Skeletal muscle tissue (tissue), 4 donors: ENCODE results near the gene CNFN. TPM values are rescaled to one million over a fixed set of nuclear protein-coding genes. Genes with fewer than 3 reads are reported as not detected.

ENCODE experiments used
- H3K27ac ChIP-seq: one replicate; pipeline ENCODE4 v1.7.0; 2013; ENCODE audit warnings: mild to moderate bottlenecking, low read depth, low read length, inconsistent platforms
- H3K27me3 ChIP-seq, 3 donors: one replicate each; pipeline ENCODE4 v1.7.0; 2013; ENCODE audit warnings: low read length in 3 of 3; ENCODE audit not compliant: control insufficient read depth in 3 of 3, insufficient read depth in 3 of 3
- H3K36me3 ChIP-seq, 3 donors: one replicate each; pipeline ENCODE4 v1.7.0; 2013; ENCODE audit warnings: low read length in 3 of 3; ENCODE audit not compliant: control insufficient read depth in 3 of 3, insufficient read depth in 3 of 3
- H3K4me1 ChIP-seq, 3 donors: one replicate each; pipeline ENCODE4 v1.7.0; 2013; ENCODE audit warnings: low read length in 3 of 3, mild to moderate bottlenecking in 3 of 3; ENCODE audit not compliant: control insufficient read depth in 3 of 3, insufficient read depth in 3 of 3
- H3K4me3 ChIP-seq, 3 donors: one replicate each; pipeline ENCODE4 v1.7.0; 2013; ENCODE audit warnings: low read length in 3 of 3
- H3K9ac ChIP-seq, 3 donors: one replicate each; pipeline ENCODE4 v1.7.0; 2013; ENCODE audit warnings: low read length in 3 of 3, mild to moderate bottlenecking in 3 of 3, moderate library complexity in 2 of 3, low read depth in 1 of 3
- H3K9me3 ChIP-seq, 3 donors: one replicate each; pipeline ENCODE4 v1.7.0; 2013; ENCODE audit warnings: low read length in 3 of 3; ENCODE audit not compliant: control insufficient read depth in 3 of 3
- total RNA-seq: library from RNA; depleted of rRNA; stranded (reverse); fragments of >200 nt; gene quantifications from one replicate; pipeline ENCODE4 v1.2.3, GENCODE V29; 2014
- donor health status: Osteomylitis.

Gene CNFN
- total RNA-seq, 1 donor from 2014 or later: not detected

DNA sequence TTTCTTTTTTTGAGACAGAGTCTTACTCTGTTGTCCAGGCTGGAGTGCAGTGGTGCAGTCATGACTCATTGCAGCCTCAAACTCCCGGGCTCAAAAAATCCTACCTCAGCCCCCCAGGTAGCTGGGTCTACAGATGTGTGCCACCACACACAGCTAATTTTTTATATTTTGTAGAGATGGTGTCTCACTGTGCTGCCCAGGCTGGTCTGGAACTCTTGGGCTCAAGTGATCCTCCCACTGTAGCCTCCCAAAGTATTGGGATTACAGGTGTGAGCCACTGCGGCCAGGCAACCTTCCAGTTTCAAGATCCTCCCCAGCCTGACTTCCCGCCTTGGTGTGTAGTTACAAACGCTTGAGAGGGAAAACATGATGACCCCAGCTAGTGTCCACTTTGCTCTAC lies 22.2 kb downstream of the CNFN start:
- Histone ChIP-seq H3K36me3 (peaks cover 16 to 25% (median 22%) of the 10 kb centered on the region in 3 donors), H3K9me3 (peaks cover 0 to 3% (median 0%) of the 10 kb centered on the region in 3 donors), H3K4me1 (peaks cover 16 to 33% (median 17%) of the 10 kb centered on the region in 3 donors), H3K27me3 (no peaks in the 10 kb centered on the region), H3K27ac (no peak overlapping the region), H3K4me3 (no peak overlapping the region), H3K9ac (no peak overlapping the region)

DNA sequence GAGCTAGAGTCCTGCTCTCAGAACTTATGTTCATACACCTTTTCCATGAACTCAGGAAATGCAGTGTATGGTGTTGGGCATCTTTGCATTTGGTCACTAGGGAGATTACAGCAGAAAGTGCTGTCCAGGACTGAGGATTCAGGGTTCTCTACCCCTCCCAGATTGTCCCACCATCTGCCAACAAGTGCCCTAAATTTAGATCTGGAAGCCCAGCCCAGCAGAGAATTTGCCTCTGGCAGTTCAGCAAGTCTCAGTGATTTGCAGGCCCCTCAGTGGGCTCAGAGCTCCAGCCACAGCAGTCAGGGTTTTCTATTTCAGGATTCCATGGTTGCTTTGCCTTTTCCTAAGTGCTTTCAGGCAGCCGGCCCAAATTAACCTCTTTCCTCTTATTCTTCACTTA lies 23.4 kb downstream of the CNFN start:
- H3K9me3 ChIP-seq: peaks cover 0 to 3% (median 0%) of the 10 kb centered on the region in 3 donors
- peaks cover 16 to 33% (median 17%) of the 10 kb centered on the region in 3 donors for H3K4me1 ChIP-seq
- H3K27me3 ChIP-seq: no peaks in the 10 kb centered on the region
- no peak overlapping the region for H3K9ac ChIP-seq
- peaks cover 22 to 31% (median 31%) of the 10 kb centered on the region in 3 donors for H3K36me3 ChIP-seq
- no peak overlapping the region for H3K4me3 ChIP-seq
- H3K27ac ChIP-seq: no peak overlapping the region

DNA sequence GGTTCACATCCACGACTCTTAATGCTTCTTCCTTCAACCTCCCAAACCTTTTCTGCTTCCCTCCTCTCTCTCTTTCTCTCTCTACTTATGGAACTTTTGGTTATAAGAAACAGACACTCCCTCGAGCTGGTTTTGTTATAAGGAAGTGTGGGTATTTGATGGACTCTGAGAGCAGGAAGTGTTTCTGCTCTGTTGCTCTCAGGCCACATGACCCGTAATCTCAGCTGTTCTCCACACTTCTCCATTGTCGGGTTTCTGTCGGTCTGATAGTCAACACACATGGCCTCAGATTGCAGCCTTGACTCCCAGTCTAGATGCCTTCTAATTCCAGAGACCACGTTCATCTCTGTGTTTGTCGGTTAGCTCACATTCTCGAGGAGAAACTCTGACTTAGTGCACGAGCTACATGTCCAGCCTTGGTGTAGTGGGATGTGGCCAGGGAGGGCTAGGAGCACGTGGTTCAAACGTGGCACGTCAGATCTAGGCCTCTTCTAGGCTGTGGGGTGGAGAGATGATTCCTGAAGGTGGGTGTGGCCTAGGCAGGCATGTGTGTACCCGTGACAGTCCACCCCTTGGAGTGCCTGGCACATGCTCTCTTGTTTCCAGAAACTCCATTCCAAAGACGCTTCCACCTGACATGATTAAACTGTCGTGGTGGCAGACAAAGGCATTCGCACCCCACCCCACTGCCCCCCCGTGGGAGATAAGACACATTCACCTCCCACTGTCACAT lies 26.3 kb downstream of the CNFN start:
- Histone ChIP-seq H3K27ac (no peak overlapping the region), H3K36me3 (peaks cover 25 to 37% (median 36%) of the 10 kb centered on the region in 3 donors), H3K4me3 (no peak overlapping the region)

DNA sequence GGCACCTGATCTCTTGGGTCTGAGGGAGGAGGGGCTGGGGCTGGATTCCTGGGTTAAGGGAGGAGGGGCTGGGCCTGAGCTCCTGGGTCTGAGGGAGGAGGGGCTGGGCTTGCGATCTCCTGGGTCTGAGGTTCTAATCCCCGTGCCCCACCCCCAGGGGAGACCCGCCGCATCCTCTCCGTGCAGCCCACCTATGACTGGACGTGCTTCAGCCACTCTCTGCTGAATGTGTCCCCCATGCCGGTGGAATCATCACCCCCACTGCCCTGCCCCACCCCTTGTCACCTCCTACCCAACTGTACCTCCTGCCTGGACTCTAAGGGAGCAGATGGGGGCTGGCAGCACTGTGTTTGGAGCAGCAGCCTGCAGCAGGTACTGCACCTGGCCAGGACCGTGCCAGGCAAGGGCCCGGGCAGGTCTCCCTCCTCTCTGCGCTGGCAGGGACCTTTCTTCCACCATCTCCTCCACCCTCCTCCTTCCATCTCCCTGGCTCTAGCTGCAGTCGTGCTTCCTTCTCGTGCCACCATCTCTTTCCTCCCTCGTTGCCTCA lies 27.1 kb downstream of the CNFN start:
- Histone ChIP-seq H3K4me3 (no peak overlapping the region), H3K9ac (no peak overlapping the region), H3K27me3 (no peaks in the 10 kb centered on the region), H3K9me3 (peaks cover 0 to 3% (median 0%) of the 10 kb centered on the region in 3 donors), H3K4me1 (peaks cover 16 to 33% (median 17%) of the 10 kb centered on the region in 3 donors), H3K27ac (no peak overlapping the region), H3K36me3 (peaks cover 28 to 44% (median 43%) of the 10 kb centered on the region in 3 donors)

More for the DNA sequence above, 26.3 kb downstream of the CNFN start:
- H3K4me1 ChIP-seq: peaks cover 16 to 33% (median 17%) of the 10 kb centered on the region in 3 donors
- peaks cover 0 to 3% (median 0%) of the 10 kb centered on the region in 3 donors for H3K9me3 ChIP-seq
- no peaks in the 10 kb centered on the region for H3K27me3 ChIP-seq
- H3K9ac ChIP-seq: no peak overlapping the region

DNA sequence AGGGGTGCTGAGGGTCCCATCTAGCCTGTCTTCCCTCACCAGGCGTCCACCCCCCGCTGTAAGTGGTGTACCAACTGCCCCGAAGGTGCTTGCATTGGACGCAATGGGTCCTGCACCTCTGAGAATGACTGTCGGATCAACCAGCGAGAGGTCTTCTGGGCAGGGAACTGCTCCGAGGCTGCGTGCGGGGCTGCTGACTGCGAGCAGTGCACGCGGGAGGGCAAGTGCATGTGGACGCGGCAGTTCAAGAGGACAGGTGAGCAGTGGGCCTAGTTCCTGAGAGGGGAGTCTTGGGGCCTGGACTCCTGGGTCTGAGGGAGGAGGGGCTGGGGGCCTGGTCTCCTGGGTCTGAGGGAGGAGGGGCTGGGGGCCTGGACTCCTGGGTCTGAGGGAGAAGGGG lies 27.8 kb downstream of the CNFN start:
- peaks cover 0 to 3% (median 0%) of the 10 kb centered on the region in 3 donors for H3K9me3 ChIP-seq
- H3K4me1 ChIP-seq: peaks cover 16 to 33% (median 17%) of the 10 kb centered on the region in 3 donors
- H3K4me3 ChIP-seq: no peak overlapping the region
- no peak overlapping the region for H3K9ac ChIP-seq
- H3K27me3 ChIP-seq: no peaks in the 10 kb centered on the region
- H3K27ac ChIP-seq: no peak overlapping the region
- peaks cover 30 to 50% (median 48%) of the 10 kb centered on the region in 3 donors for H3K36me3 ChIP-seq

DNA sequence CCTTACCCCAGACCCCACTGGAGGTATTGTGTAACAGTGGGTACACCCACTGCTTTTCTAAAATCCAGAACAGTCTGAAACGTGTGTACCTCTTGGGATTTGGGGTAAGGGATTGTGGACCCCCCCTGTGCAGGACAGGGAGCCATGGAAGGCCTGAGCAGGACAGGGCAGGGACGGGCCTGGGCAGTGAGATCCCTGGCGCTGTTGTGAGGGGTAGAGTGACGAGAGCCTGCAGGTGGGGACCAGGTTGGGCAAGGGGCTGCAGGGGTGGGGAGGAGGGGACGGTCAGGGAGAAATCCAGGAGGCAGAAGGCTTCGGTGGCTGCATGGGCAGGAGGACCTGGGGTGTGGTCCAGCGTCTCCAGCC lies 28.6 kb downstream of the CNFN start:
- Histone ChIP-seq H3K36me3 (peaks cover 38 to 58% (median 55%) of the 10 kb centered on the region in 3 donors), H3K27me3 (no peaks in the 10 kb centered on the region), H3K4me1 (peaks cover 11 to 28% (median 12%) of the 10 kb centered on the region in 3 donors), H3K27ac (no peak overlapping the region), H3K4me3 (no peak overlapping the region), H3K9ac (no peak overlapping the region), H3K9me3 (peaks cover 0 to 3% (median 0%) of the 10 kb centered on the region in 3 donors)

DNA sequence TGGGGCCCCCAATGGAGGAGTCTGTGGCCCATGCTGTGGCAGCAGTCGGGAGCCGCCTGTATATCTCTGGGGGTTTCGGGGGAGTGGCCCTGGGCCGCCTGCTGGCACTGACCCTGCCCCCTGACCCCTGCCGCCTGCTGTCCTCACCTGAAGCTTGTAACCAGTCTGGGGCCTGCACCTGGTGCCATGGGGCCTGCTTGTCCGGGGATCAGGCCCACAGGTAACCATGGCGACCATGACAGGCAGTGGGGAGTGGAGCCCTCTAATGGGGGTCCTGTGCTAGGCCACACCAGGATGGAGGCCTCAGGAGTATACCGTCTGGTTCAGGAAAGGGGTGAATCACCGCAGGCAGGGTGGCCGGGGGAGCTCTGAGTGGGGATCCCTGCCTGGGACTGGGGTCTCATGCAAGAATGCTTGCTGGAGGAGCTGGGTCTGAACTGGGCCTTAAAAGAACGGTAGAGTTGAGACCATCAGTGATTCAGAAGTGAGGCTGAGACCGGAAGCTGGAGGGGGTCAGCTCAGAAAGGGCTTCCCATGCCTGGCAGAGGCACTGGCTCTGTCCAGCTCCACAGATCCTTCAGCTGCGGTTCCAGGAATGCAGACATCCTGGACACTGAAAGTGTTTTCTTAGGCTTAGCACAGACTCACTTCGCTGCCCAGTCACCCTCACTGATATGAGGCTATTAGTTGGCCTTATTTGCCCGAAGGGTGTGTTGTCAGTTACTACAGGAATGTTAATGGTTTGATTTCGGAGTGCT lies 29.1 kb downstream of the CNFN start:
- no peak overlapping the region for H3K9ac ChIP-seq
- H3K4me3 ChIP-seq: no peak overlapping the region
- no peaks in the 10 kb centered on the region for H3K27me3 ChIP-seq
- no peak overlapping the region for H3K27ac ChIP-seq
- H3K36me3 ChIP-seq: peaks cover 43 to 63% (median 61%) of the 10 kb centered on the region in 3 donors
- H3K4me1 ChIP-seq: peaks cover 7 to 22% (median 9%) of the 10 kb centered on the region in 3 donors
- peaks cover 0 to 3% (median 0%) of the 10 kb centered on the region in 3 donors for H3K9me3 ChIP-seq

DNA sequence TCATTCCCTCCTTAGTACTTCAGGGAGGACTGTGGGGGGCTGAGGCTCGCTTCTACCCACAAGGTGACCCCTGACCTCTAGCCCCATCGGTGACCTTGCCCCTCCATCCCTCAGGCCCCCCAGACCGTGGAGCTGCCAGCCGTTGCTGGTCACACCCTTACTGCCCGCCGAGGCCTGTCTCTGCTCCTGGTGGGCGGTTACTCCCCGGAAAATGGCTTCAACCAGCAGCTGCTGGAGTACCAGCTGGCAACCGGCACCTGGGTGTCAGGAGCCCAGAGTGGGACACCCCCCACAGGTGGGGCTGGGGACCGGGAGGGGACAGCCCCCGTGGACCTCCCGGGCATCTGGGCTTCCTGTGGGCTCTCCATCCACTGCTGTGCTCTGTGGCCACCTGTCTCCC lies 32.8 kb downstream of the CNFN start:
- Histone ChIP-seq H3K9ac (no peak overlapping the region), H3K4me1 (no peaks in the 10 kb centered on the region), H3K9me3 (no peaks in the 10 kb centered on the region), H3K27ac (no peak overlapping the region), H3K27me3 (no peaks in the 10 kb centered on the region), H3K4me3 (no peak overlapping the region), H3K36me3 (peaks cover 62 to 67% (median 62%) of the 10 kb centered on the region in 3 donors)

DNA sequence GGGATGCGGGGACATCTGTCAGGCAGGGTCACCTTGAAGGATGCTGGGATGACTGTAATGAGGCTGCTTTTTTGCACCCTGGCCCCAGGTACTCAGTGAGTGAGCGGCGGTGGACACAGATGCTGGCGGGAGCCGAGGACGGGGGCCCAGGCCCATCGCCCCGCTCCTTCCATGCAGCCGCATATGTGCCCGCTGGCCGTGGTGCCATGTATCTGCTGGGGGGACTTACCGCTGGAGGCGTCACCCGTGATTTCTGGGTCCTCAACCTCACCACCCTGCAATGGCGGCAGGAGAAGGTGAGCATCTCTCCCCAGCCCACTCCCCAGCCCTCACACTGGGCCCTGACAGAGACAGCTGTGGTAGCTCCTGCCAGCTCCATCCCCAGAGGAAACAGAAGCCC lies 33.4 kb downstream of the CNFN start:
- peaks cover 57 to 67% (median 61%) of the 10 kb centered on the region in 3 donors for H3K36me3 ChIP-seq

More for the DNA sequence above, 33.4 kb downstream of the CNFN start:
- Histone ChIP-seq H3K9ac (no peak overlapping the region), H3K27me3 (no peaks in the 10 kb centered on the region), H3K4me3 (no peak overlapping the region), H3K4me1 (no peaks in the 10 kb centered on the region), H3K9me3 (no peaks in the 10 kb centered on the region), H3K27ac (no peak overlapping the region)
